A549 (cell line): ENCODE data around the gene BOC. TPM values are rescaled to one million over a fixed set of nuclear protein-coding genes. Genes with fewer than 3 reads are reported as not detected.

Experiments
- ATAC-seq, 2 experiments: fragments of 200-7000 bp in 1 of 2; fragments of >200 bp in 1 of 2; cut with Nextera tagmentation in 1 of 2; cut with Tn5 transposase in 1 of 2; 3 replicates each; pipeline versions ENCODE4 v1.8.0 to v1.9.1; 2018 to 2020; ENCODE audit warnings: mild to moderate bottlenecking in 1 of 2, moderate library complexity in 1 of 2
- CTCF ChIA-PET: fragments of 300-600 bp; sonication (Branson Sonifier 250); formaldehyde crosslinking; extraction: SDS; loops from one replicate; lab custom pipeline; 2021; ENCODE audit warnings: antibody characterized with exemption, inconsistent platforms; lab: Yijun Ruan, JAX
- POLR2A ChIA-PET: fragments of 350-600 bp; formaldehyde crosslinking; extraction: SDS; loops from one replicate; lab custom pipeline; 2021; ENCODE audit warnings: antibody characterized with exemption, inconsistent platforms; lab: Yijun Ruan, JAX
- DNase-seq, 2 experiments: peaks; one replicate each; pipeline versions ENCODE4 v3.0.0 to v3.0.0-alpha.2; 2011 to 2016; ENCODE audit warnings: low read depth in 1 of 2, low spot score in 1 of 2
- FAIRE-seq: peaks from 2 replicates; lab custom pipeline; 2011; peaks lifted over from hg19 to GRCh38; lab: Jason Lieb, UNC
- H3K27ac ChIP-seq, 2 experiments: fragments of >200 bp; sonication (Bioruptor Twin); formaldehyde crosslinking; 3 replicates each; pipeline ENCODE4 v1.5.1; 2016 to 2017
- H3K4me1 ChIP-seq: fragments of >200 bp; sonication (Bioruptor Twin); formaldehyde crosslinking; 3 replicates; pipeline ENCODE4 v1.6.1; 2016
- H3K4me2 ChIP-seq: fragments of >200 bp; sonication (Bioruptor Twin); formaldehyde crosslinking; 3 replicates; pipeline ENCODE4 v1.6.1; 2016
- H3K4me3 ChIP-seq: fragments of >200 bp; sonication (Bioruptor Twin); formaldehyde crosslinking; 3 replicates; pipeline ENCODE4 v1.5.1; 2016
- H3K9me3 ChIP-seq: fragments of >200 bp; sonication (Bioruptor Twin); formaldehyde crosslinking; 3 replicates; pipeline ENCODE4 v1.6.1; 2016
- CBX2 ChIP-seq: fragments of 200-600 bp; sonication (generic); IDR thresholded peaks from 2 replicates; pipeline ENCODE4 v1.6.1; 2016; ENCODE audit warnings: low read depth, mild to moderate bottlenecking, borderline replicate concordance
- JUNB ChIP-seq: fragments of >200 bp; sonication (Bioruptor Twin); formaldehyde crosslinking; IDR thresholded peaks from 2 replicates; pipeline ENCODE4 v1.6.1; 2016
- KDM1A ChIP-seq: fragments of 200-600 bp; sonication (generic); IDR thresholded peaks from 2 replicates; pipeline ENCODE4 v1.6.1; 2016; ENCODE audit warnings: low read depth, mild to moderate bottlenecking
- MAZ ChIP-seq: fragments of 150-350 bp; IDR thresholded peaks from 2 replicates; pipeline ENCODE4 v1.6.1; 2014; ENCODE audit warnings: antibody characterized with exemption, low read depth, low read length, borderline replicate concordance
- PHF8 ChIP-seq: fragments of 200-600 bp; sonication (generic); IDR thresholded peaks from 2 replicates; pipeline ENCODE4 v1.6.1; 2016; ENCODE audit warnings: low read depth, mild to moderate bottlenecking, antibody characterized with exemption, moderate library complexity, borderline replicate concordance
- POLR2AphosphoS2 ChIP-seq: conservative IDR thresholded peaks from 2 replicates; pipeline ENCODE4 v1.6.1; 2012; ENCODE audit warnings: low read length, improper control_type of control experiment, inconsistent platforms
- RARB ChIP-seq: fragments of 250-450 bp; sonication (Bioruptor Pico); IDR thresholded peaks from 2 replicates; pipeline ENCODE4 v1.8.0; 2021; ENCODE audit warnings: mild to moderate bottlenecking, moderate library complexity
- SREBF2 ChIP-seq: fragments of 450-650 bp; IDR thresholded peaks from 2 replicates; pipeline ENCODE4 v1.6.1; 2014; ENCODE audit warnings: mild to moderate bottlenecking, moderate library complexity
- TP53 ChIP-seq: fragments of 250-450 bp; sonication (Bioruptor Pico); IDR thresholded peaks from 2 replicates; pipeline ENCODE4 v1.5.0; 2021; ENCODE audit warnings: mild to moderate bottlenecking, moderate library complexity
- ZFP36 ChIP-seq: fragments of 450-650 bp; IDR thresholded peaks from 2 replicates; pipeline ENCODE4 v1.6.1; 2014; ENCODE audit warnings: borderline replicate concordance; ENCODE audit not compliant: partially characterized antibody
- ZNF302 ChIP-seq: fragments of 250-450 bp; sonication (Bioruptor Pico); IDR thresholded peaks from 2 replicates; pipeline ENCODE4 v1.9.0; 2021; ENCODE audit warnings: inconsistent platforms, mild to moderate bottlenecking, moderate library complexity
- WGBS: methylation state at CpG from one replicate; pipeline ENCODE4 v1.1.6; 2017; ENCODE audit errors: missing lambda C conversion rate; 5-methylcytosine and 5-hydroxymethylcytosine counted together
- polyA plus RNA-seq, 4 experiments: library from polyadenylated mRNA; depleted of rRNA in 3 of 4; stranded (reverse); fragments of >200 nt; fragmentation: RNase III in 1 of 4; extraction: RNeasy Plus Mini Kit Qiagen cat#74134 plus additional on column Dnase treatment in 1 of 4; gene quantifications; 2 replicates in 3 of 4; 3 replicates in 1 of 4; pipeline ENCODE4 v1.2.3, GENCODE V29; 2011 to 2017
- TF ChIP-seq, protein P1 (sequence below): fragments of 200-600 bp; sonication (generic); IDR thresholded peaks from 2 replicates; pipeline ENCODE4 v1.6.1; 2016; ENCODE audit warnings: antibody characterized with exemption, mild to moderate bottlenecking, moderate library complexity
- TF ChIP-seq, protein P2 (sequence below): IDR thresholded peaks from 2 replicates; pipeline ENCODE4 v1.6.1; 2012

Gene BOC
- polyA plus RNA-seq, 2 of the 4 experiments (the other 2 are of a cell fraction), result 4.0 TPM

DNA sequence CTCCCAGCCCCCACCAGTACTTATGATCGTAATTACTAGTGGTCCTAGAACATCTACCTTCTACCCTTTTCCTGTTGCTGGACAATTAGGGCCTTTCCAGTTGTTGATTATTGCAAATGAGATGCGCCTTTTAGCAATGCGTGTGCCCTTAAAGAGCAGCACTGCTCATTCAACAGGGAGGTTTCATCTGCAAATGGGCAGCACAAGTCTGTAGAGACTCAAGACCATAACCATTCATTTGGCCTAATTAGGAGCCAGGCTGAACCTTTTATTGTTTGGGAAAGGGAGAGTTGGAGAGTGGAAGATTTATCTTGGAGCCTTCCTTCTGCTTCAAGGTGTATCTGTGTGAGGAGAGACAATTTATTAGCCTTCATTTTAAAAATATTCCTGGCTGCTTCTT, 42.3 kb downstream of the BOC start:
- no peak overlapping the region for H3K27ac ChIP-seq
- WGBS, result 85% methylated on average over 3 of the region's 3 CpGs
- H3K9me3 ChIP-seq, result no peaks in the 10 kb centered on the region
- POLR2A ChIA-PET, result no interaction called here
- ATAC-seq, result no peak
- no peak overlapping the region for H3K4me2 ChIP-seq
- H3K4me1 ChIP-seq, result no peaks in the 10 kb centered on the region
- FAIRE-seq, result no peak
- CTCF ChIA-PET, result no interaction called here
- H3K4me3 ChIP-seq, result no peak overlapping the region
- TF ChIP-seq TP53, result no peak
- TF ChIP-seq JUNB, result no peak
- TF ChIP-seq RARB (CRISPR knock-in tag), result no peak
- TF ChIP-seq, protein P1, sequence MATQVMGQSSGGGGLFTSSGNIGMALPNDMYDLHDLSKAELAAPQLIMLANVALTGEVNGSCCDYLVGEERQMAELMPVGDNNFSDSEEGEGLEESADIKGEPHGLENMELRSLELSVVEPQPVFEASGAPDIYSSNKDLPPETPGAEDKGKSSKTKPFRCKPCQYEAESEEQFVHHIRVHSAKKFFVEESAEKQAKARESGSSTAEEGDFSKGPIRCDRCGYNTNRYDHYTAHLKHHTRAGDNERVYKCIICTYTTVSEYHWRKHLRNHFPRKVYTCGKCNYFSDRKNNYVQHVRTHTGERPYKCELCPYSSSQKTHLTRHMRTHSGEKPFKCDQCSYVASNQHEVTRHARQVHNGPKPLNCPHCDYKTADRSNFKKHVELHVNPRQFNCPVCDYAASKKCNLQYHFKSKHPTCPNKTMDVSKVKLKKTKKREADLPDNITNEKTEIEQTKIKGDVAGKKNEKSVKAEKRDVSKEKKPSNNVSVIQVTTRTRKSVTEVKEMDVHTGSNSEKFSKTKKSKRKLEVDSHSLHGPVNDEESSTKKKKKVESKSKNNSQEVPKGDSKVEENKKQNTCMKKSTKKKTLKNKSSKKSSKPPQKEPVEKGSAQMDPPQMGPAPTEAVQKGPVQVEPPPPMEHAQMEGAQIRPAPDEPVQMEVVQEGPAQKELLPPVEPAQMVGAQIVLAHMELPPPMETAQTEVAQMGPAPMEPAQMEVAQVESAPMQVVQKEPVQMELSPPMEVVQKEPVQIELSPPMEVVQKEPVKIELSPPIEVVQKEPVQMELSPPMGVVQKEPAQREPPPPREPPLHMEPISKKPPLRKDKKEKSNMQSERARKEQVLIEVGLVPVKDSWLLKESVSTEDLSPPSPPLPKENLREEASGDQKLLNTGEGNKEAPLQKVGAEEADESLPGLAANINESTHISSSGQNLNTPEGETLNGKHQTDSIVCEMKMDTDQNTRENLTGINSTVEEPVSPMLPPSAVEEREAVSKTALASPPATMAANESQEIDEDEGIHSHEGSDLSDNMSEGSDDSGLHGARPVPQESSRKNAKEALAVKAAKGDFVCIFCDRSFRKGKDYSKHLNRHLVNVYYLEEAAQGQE, result no peak
- no peak for TF ChIP-seq ZFP36
- TF ChIP-seq, all 56 proteins: peak for 0
- no peak for DNase-seq

DNA sequence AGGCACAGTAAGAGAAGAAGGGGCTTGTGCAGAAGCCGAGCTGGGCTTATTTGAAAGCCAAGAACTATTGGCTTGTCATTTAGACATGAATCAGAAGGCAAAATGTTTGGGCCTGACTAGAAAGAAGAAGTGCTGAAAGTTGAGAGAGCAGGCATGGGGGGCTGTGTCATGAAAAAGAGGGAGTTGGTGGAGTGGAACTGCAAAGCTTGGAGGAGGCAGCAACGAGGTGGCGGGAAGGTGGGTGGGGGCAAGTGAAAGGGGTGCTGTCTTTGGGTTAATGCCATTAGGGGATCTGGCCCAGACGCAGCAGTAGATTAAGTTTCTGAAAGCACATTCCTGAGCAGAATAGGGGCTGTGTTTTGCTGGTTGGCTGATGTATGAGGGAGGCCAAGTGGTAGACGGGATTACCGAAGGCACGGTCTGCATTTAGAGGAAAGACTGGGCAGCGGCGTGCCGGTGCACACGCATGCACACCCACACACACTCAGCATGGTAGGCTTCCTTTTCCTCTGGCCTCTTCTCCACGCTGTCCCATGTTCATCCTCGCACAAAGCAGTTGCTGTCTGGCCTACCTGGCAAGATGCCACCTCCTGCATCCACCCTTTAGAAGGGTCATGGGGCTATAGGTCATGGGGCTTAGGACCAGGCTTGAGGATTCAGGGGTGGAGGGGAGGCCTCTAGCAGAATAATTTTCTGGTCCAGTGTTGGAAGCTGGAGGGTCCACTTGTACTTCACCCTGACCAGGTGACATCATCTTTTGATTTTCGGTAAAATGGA, 43.0 kb downstream of the BOC start:
- FAIRE-seq (no peak), DNase-seq (no peak), ATAC-seq (no peak)
- 86% methylated on average over 14 of the region's 14 CpGs for WGBS
- Histone ChIP-seq H3K4me2 (no peak overlapping the region), H3K9me3 (no peaks in the 10 kb centered on the region), H3K4me3 (no peak overlapping the region), H3K4me1 (no peaks in the 10 kb centered on the region), H3K27ac (no peak overlapping the region)
- POLR2A ChIA-PET, result no interaction called here
- CTCF ChIA-PET, result interaction anchor here (1.1 kb wide), 1 partner anchor 15 kb away, joined by 3 read pairs; no protein-coding TSS in a partner anchor
- no peak for TF ChIP-seq RARB (CRISPR knock-in tag)
- TF ChIP-seq, protein P2, sequence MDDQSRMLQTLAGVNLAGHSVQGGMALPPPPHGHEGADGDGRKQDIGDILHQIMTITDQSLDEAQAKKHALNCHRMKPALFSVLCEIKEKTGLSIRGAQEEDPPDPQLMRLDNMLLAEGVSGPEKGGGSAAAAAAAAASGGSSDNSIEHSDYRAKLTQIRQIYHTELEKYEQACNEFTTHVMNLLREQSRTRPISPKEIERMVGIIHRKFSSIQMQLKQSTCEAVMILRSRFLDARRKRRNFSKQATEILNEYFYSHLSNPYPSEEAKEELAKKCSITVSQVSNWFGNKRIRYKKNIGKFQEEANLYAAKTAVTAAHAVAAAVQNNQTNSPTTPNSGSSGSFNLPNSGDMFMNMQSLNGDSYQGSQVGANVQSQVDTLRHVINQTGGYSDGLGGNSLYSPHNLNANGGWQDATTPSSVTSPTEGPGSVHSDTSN, result no peak

DNA sequence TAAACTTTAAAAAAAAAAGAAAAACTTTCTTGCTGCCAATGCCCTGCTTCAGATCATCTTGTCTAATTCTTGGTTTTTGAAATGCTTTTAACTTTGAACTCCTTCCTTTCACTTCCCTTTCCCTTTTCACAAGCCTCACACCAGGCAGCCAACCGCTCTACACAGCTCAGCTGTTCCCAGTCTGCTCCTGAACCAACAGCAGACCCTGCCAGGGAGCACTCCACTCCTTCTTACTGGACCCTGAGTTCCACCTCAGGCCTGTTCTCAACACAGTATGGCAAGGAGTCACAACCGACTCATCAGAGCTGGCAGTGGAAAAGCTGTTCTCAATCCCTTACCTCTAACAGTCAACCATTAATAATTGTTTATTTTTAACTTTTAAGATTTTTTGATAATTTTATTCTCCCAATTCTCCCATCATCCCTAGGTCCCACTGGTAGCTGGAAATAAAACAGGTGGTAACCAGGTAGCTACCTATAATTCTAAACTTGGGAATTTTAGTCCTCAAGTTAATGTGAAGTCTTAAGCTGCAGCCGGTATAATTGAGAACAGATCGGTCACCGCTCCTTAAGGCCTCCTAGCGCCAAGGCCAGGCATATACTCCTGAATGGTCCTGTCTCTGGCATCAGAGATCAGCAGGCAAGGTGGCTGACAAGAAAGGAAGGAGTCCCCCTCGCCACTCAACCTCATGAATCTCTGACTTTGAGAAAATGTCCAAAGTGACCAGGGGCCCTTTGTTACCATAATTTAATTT, 43.9 kb downstream of the BOC start:
- 85% methylated on average over 7 of the region's 7 CpGs for WGBS
- Histone ChIP-seq H3K4me3 (no peak overlapping the region), H3K4me2 (no peak overlapping the region), H3K4me1 (no peaks in the 10 kb centered on the region), H3K27ac (no peak overlapping the region), H3K9me3 (no peaks in the 10 kb centered on the region)
- DNase-seq, result no peak
- ChIA-PET CTCF (interaction anchor here (0.9 to 1.9 kb wide), 8 partner anchors 14 to 220 kb away, joined by 3 to 5 read pairs (median 4); no protein-coding TSS in a partner anchor), POLR2A (no interaction called here)
- TF ChIP-seq SREBF2 (no peak), POLR2AphosphoS2 (no peak), PHF8 (no peak), ZNF302 (CRISPR knock-in tag) (no peak), CBX2 (no peak), KDM1A (no peak), MAZ (no peak)
- no peak for FAIRE-seq
- no peak for ATAC-seq
